C4-2B (cell line): ENCODE results near the gene ITPR1.

Source experiments
- H3K27ac ChIP-seq: fragments of 450-650 bp; 2 replicates; pipeline ENCODE4 v1.5.1; 2017
- CTCF ChIP-seq: fragments of 450-650 bp; conservative IDR thresholded peaks from 2 replicates; pipeline ENCODE4 v1.5.1; 2017; ENCODE audit warnings: mild to moderate bottlenecking
- ZFX ChIP-seq: fragments of 450-650 bp; IDR thresholded peaks from 2 replicates; pipeline ENCODE4 v1.6.1; 2017

Gene ITPR1

GRCh38 chr3:4845882-4846281 lies 352.7 kb downstream of the ITPR1 start:
- TF ChIP-seq CTCF (no peak), ZFX (no peak)
- no peak overlapping the region for H3K27ac ChIP-seq

- no peak overlapping the region for H3K27ac ChIP-seq
- no peak for TF ChIP-seq CTCF
- no peak for TF ChIP-seq ZFX
Measured at GRCh38 chr3:4846543-4846942, 353.4 kb downstream of the ITPR1 start.

- H3K27ac ChIP-seq: no peak overlapping the region
- TF ChIP-seq ZFX (no peak), CTCF (no peak)
Measured at GRCh38 chr3:4848176-4848825, 355.2 kb downstream of the ITPR1 start.

- TF ChIP-seq CTCF (no peak), ZFX (no peak)
- no peak overlapping the region for H3K27ac ChIP-seq
Measured at GRCh38 chr3:4849136-4849535, 356.0 kb downstream of the ITPR1 start.

- TF ChIP-seq CTCF (no peak), ZFX (no peak)
Measured at GRCh38 chr3:4849739-4850138, 356.6 kb downstream of the ITPR1 start.

GRCh38 chr3:4850211-4850927 lies 357.2 kb downstream of the ITPR1 start:
- no peak for TF ChIP-seq CTCF
- no peak for TF ChIP-seq ZFX
- no peak overlapping the region for H3K27ac ChIP-seq

More at GRCh38 chr3:4849739-4850138, 356.6 kb downstream of the ITPR1 start:
- no peak overlapping the region for H3K27ac ChIP-seq

- no peak overlapping the region for H3K27ac ChIP-seq
- TF ChIP-seq ZFX: no peak
- no peak for TF ChIP-seq CTCF
Measured at GRCh38 chr3:4850928-4851265, 357.7 kb downstream of the ITPR1 start.
